Uterus (tissue), 4 donors: ENCODE measurements around the gene CXCL1. TPM values are rescaled to one million over a fixed set of nuclear protein-coding genes. Genes with fewer than 3 reads are reported as not detected.

Experiments
- DNase-seq, 2 donors: peaks; one replicate each; pipeline ENCODE4 v3.0.0-alpha.2; 2019 to 2020
- H3K27ac ChIP-seq, 2 donors: fragments of 200-600 bp; sonication (generic); 1 replicate in 1 of 2; 2 replicates in 1 of 2; pipeline ENCODE4 v1.5.1; 2016 to 2018
- H3K27me3 ChIP-seq, 2 donors: fragments of 200-600 bp; sonication (generic); one replicate each; pipeline ENCODE4 v1.5.1; 2018 to 2019; ENCODE audit warnings: control low read depth in 1 of 2
- H3K36me3 ChIP-seq, 2 donors: fragments of 200-600 bp; sonication (generic); one replicate each; pipeline ENCODE4 v1.5.1; 2019; ENCODE audit warnings: control low read depth in 1 of 2
- H3K4me1 ChIP-seq, 2 donors: fragments of 200-600 bp; sonication (generic); one replicate each; pipeline ENCODE4 v1.5.1; 2018 to 2019; ENCODE audit warnings: control low read depth in 1 of 2
- H3K4me3 ChIP-seq, 2 donors: fragments of 200-600 bp; sonication (generic); 1 replicate in 1 of 2; 2 replicates in 1 of 2; pipeline ENCODE4 v1.5.1; 2018 to 2019; ENCODE audit warnings: mild to moderate bottlenecking in 1 of 2
- H3K9me3 ChIP-seq, 2 donors: fragments of 200-600 bp; sonication (generic); one replicate each; pipeline ENCODE4 v1.5.1; 2019; ENCODE audit warnings: control low read depth in 1 of 2
- CTCF ChIP-seq, 4 experiments: fragments of 200-600 bp in 2 of 4; fragments of 450-650 bp in 2 of 4; sonication (generic) in 2 of 4; IDR thresholded peaks; one replicate each; pipeline ENCODE4 v1.5.1; 2016 to 2019; ENCODE audit warnings: antibody characterized with exemption in 4 of 4, mild to moderate bottlenecking in 2 of 4, moderate library complexity in 1 of 4
- POLR2A ChIP-seq, 2 donors: fragments of 450-650 bp; IDR thresholded peaks; one replicate each; pipeline ENCODE4 v1.6.1; 2016; ENCODE audit warnings: antibody characterized with exemption in 2 of 2, mild to moderate bottlenecking in 1 of 2, moderate library complexity in 1 of 2
- intact Hi-C: fragments of 100-400 bp; cut with DNase I; formaldehyde crosslinking; loops from one replicate; pipeline ENCODE4 v1.15.1; 2023; ENCODE audit warnings: low total_unique reads
- total RNA-seq, 4 donors: library from RNA; depleted of rRNA in 3 of 4; stranded (reverse); fragments of >200 nt in 3 of 4; gene quantifications; one replicate each; pipeline versions ENCODE4 v1.1.0 to v1.2.4, GENCODE V29; 2014 to 2023
- donor health status: DM: yes; HTN: yes; CAD: no.

Gene CXCL1
- total RNA-seq, 4 donors from 2014 or later, result 1.4 to 2.6 TPM; not detected in 2

GRCh38 chr4:73901031-73901430, 31.8 kb downstream of the CXCL1 start:
- no peak for TF ChIP-seq POLR2A (IDR thresholded peaks at IDR 0.05)
- TF ChIP-seq CTCF (IDR thresholded peaks at IDR 0.05), result no peak
- intact Hi-C loops, result no loop called here
- no peak for DNase-seq
- no peak overlapping the region for H3K4me3 ChIP-seq
- no peaks in the 10 kb centered on the region for H3K27me3 ChIP-seq
- no peaks in the 10 kb centered on the region for H3K4me1 ChIP-seq
- no peaks in the 10 kb centered on the region for H3K9me3 ChIP-seq
- no peaks in the 10 kb centered on the region for H3K36me3 ChIP-seq
- H3K27ac ChIP-seq, result no peak overlapping the region

GRCh38 chr4:73902038-73902637, 32.9 kb downstream of the CXCL1 start:
- intact Hi-C loops, result no loop called here
- DNase-seq, result no peak
- H3K4me1 ChIP-seq, result no peaks in the 10 kb centered on the region

GRCh38 chr4:73902817-73903547, 33.8 kb downstream of the CXCL1 start:
- intact Hi-C loops, result no loop called here
- no peak for DNase-seq
- no peak overlapping the region for H3K27ac ChIP-seq
- no peak overlapping the region for H3K4me3 ChIP-seq
- H3K27me3 ChIP-seq, result no peaks in the 10 kb centered on the region
- H3K9me3 ChIP-seq, result no peaks in the 10 kb centered on the region
- no peaks in the 10 kb centered on the region for H3K36me3 ChIP-seq
- no peak for TF ChIP-seq POLR2A (IDR thresholded peaks at IDR 0.05)
- TF ChIP-seq CTCF (IDR thresholded peaks at IDR 0.05), result no peak
- H3K4me1 ChIP-seq, result no peaks in the 10 kb centered on the region

More at GRCh38 chr4:73902038-73902637, 32.9 kb downstream of the CXCL1 start:
- H3K9me3 ChIP-seq, result no peaks in the 10 kb centered on the region
- no peaks in the 10 kb centered on the region for H3K27me3 ChIP-seq
- H3K36me3 ChIP-seq, result no peaks in the 10 kb centered on the region
- TF ChIP-seq CTCF (IDR thresholded peaks at IDR 0.05) (no peak), POLR2A (IDR thresholded peaks at IDR 0.05) (no peak)
- no peak overlapping the region for H3K27ac ChIP-seq
- no peak overlapping the region for H3K4me3 ChIP-seq

GRCh38 chr4:73904491-73904890, 35.3 kb downstream of the CXCL1 start:
- H3K4me3 ChIP-seq, result no peak overlapping the region
- intact Hi-C loops, result no loop called here
- TF ChIP-seq POLR2A (IDR thresholded peaks at IDR 0.05), result no peak
- TF ChIP-seq CTCF (IDR thresholded peaks at IDR 0.05), result no peak
- no peaks in the 10 kb centered on the region for H3K27me3 ChIP-seq
- no peak overlapping the region for H3K27ac ChIP-seq
- H3K36me3 ChIP-seq, result no peaks in the 10 kb centered on the region
- H3K4me1 ChIP-seq, result no peaks in the 10 kb centered on the region
- H3K9me3 ChIP-seq, result no peaks in the 10 kb centered on the region
- no peak for DNase-seq

- no peak for TF ChIP-seq CTCF (IDR thresholded peaks at IDR 0.05)
- no peak for TF ChIP-seq POLR2A (IDR thresholded peaks at IDR 0.05)
- Histone ChIP-seq H3K9me3 (no peaks in the 10 kb centered on the region), H3K36me3 (no peaks in the 10 kb centered on the region), H3K27me3 (no peaks in the 10 kb centered on the region), H3K4me3 (no peak overlapping the region), H3K27ac (no peak overlapping the region), H3K4me1 (no peaks in the 10 kb centered on the region)
- no peak for DNase-seq
- intact Hi-C loops, result no loop called here
Observed at GRCh38 chr4:73908965-73909364, 39.8 kb downstream of the CXCL1 start.
